AG04450 (cell line): ENCODE results near the gene MAGEB6B. TPM values are rescaled to one million over a fixed set of nuclear protein-coding genes. Genes with fewer than 3 reads are reported as not detected.

Experiments used
- CTCF ChIA-PET: fragments of 300-600, 350-600 bp; formaldehyde crosslinking; extraction: SDS; loops from one replicate; lab custom pipeline; 2022; ENCODE audit warnings: antibody characterized with exemption, inconsistent platforms; lab: Charles Lee
- POLR2A ChIA-PET: fragments of 350-600 bp; formaldehyde crosslinking; extraction: SDS; loops from one replicate; lab custom pipeline; 2021; ENCODE audit warnings: antibody characterized with exemption, inconsistent platforms; lab: Yijun Ruan, JAX
- DNase-seq: peaks from one replicate; pipeline ENCODE4 v3.0.0-alpha.2; 2011; ENCODE audit warnings: low read depth, low spot score
- H3K27ac ChIP-seq: one replicate; pipeline ENCODE4 v1.5.1; 2012; ENCODE audit warnings: low read depth, low read length, control low read depth
- H3K27me3 ChIP-seq: one replicate; pipeline ENCODE4 v1.6.0; 2012; ENCODE audit warnings: low read length; ENCODE audit not compliant: control insufficient read depth, insufficient read depth
- H3K4me3 ChIP-seq: 2 replicates; pipeline ENCODE4 v1.5.1; 2011; ENCODE audit warnings: mild to moderate bottlenecking, low read depth, low read length, control low read depth
- H3K9me3 ChIP-seq: 2 replicates; pipeline ENCODE4 v1.5.1; 2012; ENCODE audit warnings: low read length; ENCODE audit not compliant: control insufficient read depth, insufficient read depth
- CTCF ChIP-seq: IDR thresholded peaks from 2 replicates; pipeline ENCODE4 v1.5.1; 2011; ENCODE audit warnings: low read depth, low read length, control low read depth, inconsistent platforms
- polyA plus RNA-seq: library from polyadenylated mRNA; depleted of rRNA; stranded (reverse); fragments of >200 nt; gene quantifications from 2 replicates; pipeline ENCODE4 v1.2.3, GENCODE V29; 2011; rRNA removed

Gene MAGEB6B
- polyA plus RNA-seq, 1 experiment = not detected

DNA sequence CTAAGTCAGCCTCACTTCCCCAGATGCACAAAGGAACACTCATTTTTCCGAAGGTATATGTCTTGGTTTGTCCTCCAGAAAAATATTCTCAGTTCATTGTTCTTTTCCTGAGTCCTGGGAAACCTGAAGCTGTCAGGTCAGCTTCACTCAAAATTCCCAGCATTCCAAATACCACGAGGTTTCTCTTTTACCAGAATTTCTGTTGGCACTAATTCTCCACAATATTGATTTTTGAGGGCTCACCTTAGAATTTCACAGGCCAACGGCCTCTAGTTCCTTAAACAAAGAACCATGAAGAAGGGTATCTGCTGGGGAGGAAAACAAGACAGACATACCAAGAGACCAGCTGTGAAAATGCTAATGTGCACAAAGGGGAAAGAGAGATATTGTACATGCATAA lies 47.6 kb downstream of the MAGEB6B start:
- CTCF ChIA-PET = no interaction called here
- Histone ChIP-seq H3K27me3 (no peaks in the 10 kb centered on the region), H3K4me3 (no peak overlapping the region), H3K9me3 (peaks cover 7% of the 10 kb centered on the region; the same call in 1 of the 2 replicates), H3K27ac (no peak overlapping the region)
- no peak for TF ChIP-seq CTCF
- DNase-seq = no peak
- POLR2A ChIA-PET = no interaction called here

Other genes with a start within 250 kb of the MAGEB6B start
- gene MAGEB18, start 22.3 kb upstream of the MAGEB6B start, polyA plus RNA-seq = not detected in 2 replicates
- not detected in 2 replicates for gene MAGEB6, start 31.8 kb downstream of the MAGEB6B start, polyA plus RNA-seq
- not detected in 2 replicates for gene MAGEB5, start 55.6 kb downstream of the MAGEB6B start, polyA plus RNA-seq